BLaER1 treated with 17β-estradiol and CSF1 and Interleukin-3, amounts not matched to agents 10 nM and 100 nM (cell line): ENCODE data around the gene LSM7.

Experiments
- H3K27ac ChIP-seq, 11 experiments: shearing (Covaris generic); formaldehyde crosslinking; 2 replicates each; pipeline ENCODE4 v1.8.1; 2022
- H3K27me3 ChIP-seq, 11 experiments: shearing (Covaris generic); formaldehyde crosslinking; 2 replicates each; pipeline ENCODE4 v1.8.1; 2022
- H3K36me3 ChIP-seq, 11 experiments: shearing (Covaris generic); formaldehyde crosslinking; 2 replicates each; pipeline ENCODE4 v1.8.1; 2022
- H3K4me1 ChIP-seq, 10 experiments: shearing (Covaris generic); formaldehyde crosslinking; 2 replicates each; pipeline ENCODE4 v1.8.1; 2022
- H3K4me2 ChIP-seq, 11 experiments: shearing (Covaris generic); formaldehyde crosslinking; 2 replicates each; pipeline ENCODE4 v1.8.1; 2022
- H3K4me3 ChIP-seq, 10 experiments: shearing (Covaris generic); formaldehyde crosslinking; 2 replicates each; pipeline ENCODE4 v1.8.1; 2022
- H3K9ac ChIP-seq, 11 experiments: shearing (Covaris generic); formaldehyde crosslinking; 2 replicates each; pipeline ENCODE4 v1.8.1; 2022
- H3K9me3 ChIP-seq, 11 experiments: shearing (Covaris generic); formaldehyde crosslinking; replicated peaks in 1 of 11; 2 replicates each; pipeline ENCODE4 v1.8.1; 2022
- H4K20me1 ChIP-seq, 11 experiments: shearing (Covaris generic); formaldehyde crosslinking; 2 replicates each; pipeline ENCODE4 v1.8.1; 2022
- Cebpa-rat ChIP-seq, 11 experiments: shearing (Covaris generic); IDR thresholded peaks; 2 replicates each; pipeline ENCODE4 v1.8.1; 2022

LSM7 gene

GRCh38 chr19:2332341-2333026, 4.1 kb upstream of the LSM7 start:
- peaks cover 69 to 84% (median 77%) of the 10 kb centered on the region in 10 experiments for H3K4me1 ChIP-seq
- peak overlapping the region in 10 of 11 experiments; percentile 62 to 98 (median 93); a peak in 19 of 22 replicates for H3K27ac ChIP-seq
- H3K4me2 ChIP-seq, result peak overlapping the region; percentile 89 to 100 (median 97)
- H3K36me3 ChIP-seq, result peaks cover 0 to 14% (median 0%) of the 10 kb centered on the region in 11 experiments; a peak in 5 of 22 replicates
- H3K27me3 ChIP-seq, result no peaks in the 10 kb centered on the region; a peak in 1 of 22 replicates
- H3K9ac ChIP-seq, result peak overlapping the region; percentile 36 to 98 (median 92); a peak in 21 of 22 replicates
- peaks cover 0 to 8% (median 0%) of the 10 kb centered on the region in 11 experiments; a peak in 4 of 22 replicates for H3K9me3 ChIP-seq
- peak overlapping the region in 8 of 10 experiments; percentile 40 to 98 (median 92); a peak in 14 of 20 replicates for H3K4me3 ChIP-seq
- peaks cover 39 to 82% (median 46%) of the 10 kb centered on the region in 11 experiments; a peak in 21 of 22 replicates for H4K20me1 ChIP-seq
- TF ChIP-seq Cebpa-rat (IDR thresholded peaks at IDR 0.05), result peak in 6 of 11 experiments; percentile 31 to 83 (median 73); a peak in 11 of 22 replicates

- H3K36me3 ChIP-seq, result peaks cover 0 to 17% (median 3%) of the 10 kb centered on the region in 11 experiments; a peak in 9 of 22 replicates
- H3K9me3 ChIP-seq, result peaks cover 0 to 8% (median 0%) of the 10 kb centered on the region in 11 experiments; a peak in 4 of 22 replicates
- peak overlapping the region; percentile 89 to 100 (median 97) for H3K4me2 ChIP-seq
- H4K20me1 ChIP-seq, result peaks cover 35 to 82% (median 46%) of the 10 kb centered on the region in 11 experiments; a peak in 21 of 22 replicates
- peak overlapping the region in 8 of 10 experiments; percentile 40 to 98 (median 92); a peak in 13 of 20 replicates for H3K4me3 ChIP-seq
- H3K27me3 ChIP-seq, result no peaks in the 10 kb centered on the region
- TF ChIP-seq Cebpa-rat (IDR thresholded peaks at IDR 0.05), result no peak
- H3K4me1 ChIP-seq, result peaks cover 69 to 84% (median 77%) of the 10 kb centered on the region in 10 experiments
- peak overlapping the region; percentile 36 to 98 (median 92); a peak in 21 of 22 replicates for H3K9ac ChIP-seq
- H3K27ac ChIP-seq, result peak overlapping the region; percentile 28 to 98 (median 93); a peak in 20 of 22 replicates
Observed at GRCh38 chr19:2331601-2332246, 3.3 kb upstream of the LSM7 start.

GRCh38 chr19:2330632-2331284, 2.4 kb upstream of the LSM7 start:
- H3K4me1 ChIP-seq, result peaks cover 73 to 84% (median 78%) of the 10 kb centered on the region in 10 experiments
- peak in 3 of 11 experiments; percentile 13 to 69 (median 39); a peak in 3 of 22 replicates for TF ChIP-seq Cebpa-rat (IDR thresholded peaks at IDR 0.05)
- H3K36me3 ChIP-seq, result peaks cover 0 to 23% (median 5%) of the 10 kb centered on the region in 11 experiments; a peak in 9 of 22 replicates
- peaks cover 32 to 82% (median 46%) of the 10 kb centered on the region in 11 experiments; a peak in 21 of 22 replicates for H4K20me1 ChIP-seq
- peak overlapping the region in 10 of 11 experiments; percentile 62 to 98 (median 93); a peak in 18 of 22 replicates for H3K27ac ChIP-seq
- H3K4me2 ChIP-seq, result peak overlapping the region; percentile 89 to 100 (median 97)
- H3K4me3 ChIP-seq, result peak overlapping the region in 9 of 10 experiments; percentile 4 to 98 (median 92); a peak in 16 of 20 replicates
- H3K9me3 ChIP-seq, result peaks cover 0 to 8% (median 0%) of the 10 kb centered on the region in 11 experiments; a peak in 4 of 22 replicates
- H3K9ac ChIP-seq, result peak overlapping the region; percentile 36 to 98 (median 92); a peak in 20 of 22 replicates
- no peaks in the 10 kb centered on the region for H3K27me3 ChIP-seq

- Histone ChIP-seq H3K4me3 (peak overlapping the region in 9 of 10 experiments; percentile 4 to 98 (median 92); a peak in 16 of 20 replicates), H3K4me1 (peaks cover 78 to 86% (median 82%) of the 10 kb centered on the region in 10 experiments)
Observed at GRCh38 chr19:2330255-2330631, 1.9 kb upstream of the LSM7 start.

GRCh38 chr19:2329501-2329916, 1.1 kb upstream of the LSM7 start:
- Histone ChIP-seq H3K4me3 (peak overlapping the region; percentile 80 to 98 (median 92)), H3K4me2 (peak overlapping the region; percentile 89 to 100 (median 97)), H3K9ac (peak overlapping the region; percentile 89 to 98 (median 92)), H3K36me3 (peaks cover 0 to 19% (median 5%) of the 10 kb centered on the region in 11 experiments; a peak in 9 of 22 replicates), H3K4me1 (peaks cover 81 to 89% (median 85%) of the 10 kb centered on the region in 10 experiments), H4K20me1 (peaks cover 35 to 85% (median 47%) of the 10 kb centered on the region in 11 experiments; a peak in 21 of 22 replicates), H3K9me3 (no peaks in the 10 kb centered on the region), H3K27me3 (peaks cover 0 to 8% (median 0%) of the 10 kb centered on the region in 11 experiments; a peak in 5 of 22 replicates), H3K27ac (peak overlapping the region in 9 of 11 experiments; percentile 86 to 98 (median 93); a peak in 18 of 22 replicates)
- no peak for TF ChIP-seq Cebpa-rat (IDR thresholded peaks at IDR 0.05)

More at GRCh38 chr19:2330255-2330631, 1.9 kb upstream of the LSM7 start:
- Histone ChIP-seq H3K27ac (peak overlapping the region in 10 of 11 experiments; percentile 62 to 98 (median 93); a peak in 18 of 22 replicates), H3K27me3 (peaks cover 0 to 1% (median 0%) of the 10 kb centered on the region in 11 experiments; a peak in 1 of 22 replicates), H4K20me1 (peaks cover 32 to 82% (median 46%) of the 10 kb centered on the region in 11 experiments; a peak in 21 of 22 replicates), H3K9ac (peak overlapping the region; percentile 36 to 98 (median 92); a peak in 20 of 22 replicates), H3K4me2 (peak overlapping the region; percentile 89 to 100 (median 97)), H3K9me3 (peaks cover 0 to 4% (median 0%) of the 10 kb centered on the region in 11 experiments; a peak in 4 of 22 replicates), H3K36me3 (peaks cover 0 to 24% (median 5%) of the 10 kb centered on the region in 11 experiments; a peak in 9 of 22 replicates)
- no peak for TF ChIP-seq Cebpa-rat (IDR thresholded peaks at IDR 0.05)

GRCh38 chr19:2329149-2329478, 728 bp upstream of the LSM7 start:
- peak overlapping the region; percentile 89 to 98 (median 92) for H3K9ac ChIP-seq
- H3K9me3 ChIP-seq, result no peaks in the 10 kb centered on the region
- no peak for TF ChIP-seq Cebpa-rat (IDR thresholded peaks at IDR 0.05)
- H3K4me2 ChIP-seq, result peak overlapping the region; percentile 89 to 100 (median 97)
- peaks cover 35 to 85% (median 47%) of the 10 kb centered on the region in 11 experiments; a peak in 21 of 22 replicates for H4K20me1 ChIP-seq
- H3K36me3 ChIP-seq, result peaks cover 0 to 18% (median 5%) of the 10 kb centered on the region in 11 experiments; a peak in 8 of 22 replicates
- peak overlapping the region; percentile 80 to 98 (median 92) for H3K4me3 ChIP-seq
- H3K4me1 ChIP-seq, result peaks cover 81 to 89% (median 85%) of the 10 kb centered on the region in 10 experiments
- H3K27ac ChIP-seq, result peak overlapping the region; percentile 73 to 98 (median 93)
- peaks cover 0 to 12% (median 0%) of the 10 kb centered on the region in 11 experiments; a peak in 5 of 22 replicates for H3K27me3 ChIP-seq

GRCh38 chr19:2327773-2328400, 499 bp downstream of the LSM7 start:
- H3K4me2 ChIP-seq, result peak overlapping the region; percentile 84 to 98 (median 97)
- peak overlapping the region; percentile 73 to 98 (median 93); a peak in 21 of 22 replicates for H3K27ac ChIP-seq
- peaks cover 7 to 29% (median 13%) of the 10 kb centered on the region in 11 experiments; a peak in 19 of 22 replicates for H3K36me3 ChIP-seq
- TF ChIP-seq Cebpa-rat (IDR thresholded peaks at IDR 0.05), result no peak
- no peaks in the 10 kb centered on the region for H3K9me3 ChIP-seq
- H3K9ac ChIP-seq, result peak overlapping the region; percentile 89 to 98 (median 92)
- H3K4me3 ChIP-seq, result peak overlapping the region; percentile 80 to 98 (median 92)
- peaks cover 0 to 14% (median 0%) of the 10 kb centered on the region in 11 experiments; a peak in 5 of 22 replicates for H3K27me3 ChIP-seq
- H3K4me1 ChIP-seq, result peaks cover 76 to 89% (median 84%) of the 10 kb centered on the region in 10 experiments
- H4K20me1 ChIP-seq, result peaks cover 29 to 85% (median 48%) of the 10 kb centered on the region in 11 experiments; a peak in 21 of 22 replicates
